GM21529 (cell line): Measurements from ENCODE around the gene AASDH.
"Not testable (repeated sequence)": the region's sequence is repeated elsewhere in the genome, so short reads cannot be mapped to it uniquely, and the experiment has no call there.

Experiments used
- ATAC-seq: cut with Tn5 transposase; IDR thresholded peaks from one replicate; pipeline ENCODE4 v1.9.1; 2021; ENCODE audit not compliant: unreplicated experiment

The AASDH gene

GRCh38 chr4:56405016-56405415 is 17.7 kb upstream of the AASDH start:
- ATAC-seq: no peak

- ATAC-seq: no peak
These were observed 13.3 kb upstream of the AASDH start for GRCh38 chr4:56400560-56400959.

- no peak for ATAC-seq
These were observed 4.0 kb upstream of the AASDH start for GRCh38 chr4:56391270-56391669.

GRCh38 chr4:56389558-56389957 is 2.3 kb upstream of the AASDH start:
- no peak for ATAC-seq

- no peak for ATAC-seq
These were observed 1.0 kb upstream of the AASDH start for GRCh38 chr4:56388306-56388705.

GRCh38 chr4:56386091-56386490 is 1.2 kb downstream of the AASDH start:
- ATAC-seq: no peak

GRCh38 chr4:56375458-56375857 is 11.8 kb downstream of the AASDH start:
- ATAC-seq: no peak

GRCh38 chr4:56374956-56375355 is 12.3 kb downstream of the AASDH start:
- ATAC-seq: no peak

- ATAC-seq: no peak
These were observed 14.5 kb downstream of the AASDH start for GRCh38 chr4:56372774-56373173.

GRCh38 chr4:56371426-56372220 is 15.7 kb downstream of the AASDH start:
- ATAC-seq: no peak

- no peak for ATAC-seq
These were observed 16.9 kb downstream of the AASDH start for GRCh38 chr4:56370377-56370776.

GRCh38 chr4:56362981-56363380 is 24.3 kb downstream of the AASDH start:
- not testable (repeated sequence) for ATAC-seq

GRCh38 chr4:56360071-56360470 is 27.2 kb downstream of the AASDH start:
- no peak for ATAC-seq

- no peak for ATAC-seq
These were observed 30.6 kb downstream of the AASDH start for GRCh38 chr4:56356650-56357049.

- no peak for ATAC-seq
These were observed 38.7 kb downstream of the AASDH start for GRCh38 chr4:56348576-56348975.

- ATAC-seq: no peak
These were observed 41.8 kb downstream of the AASDH start for GRCh38 chr4:56345458-56345857.

- ATAC-seq: no peak
These were observed 44.5 kb downstream of the AASDH start for GRCh38 chr4:56342746-56343145.

- no peak for ATAC-seq
These were observed 56.6 kb downstream of the AASDH start for GRCh38 chr4:56330691-56331090.

- no peak for ATAC-seq
These were observed 60.9 kb downstream of the AASDH start for GRCh38 chr4:56326363-56326762.

- ATAC-seq: no peak
These were observed 63.2 kb downstream of the AASDH start for GRCh38 chr4:56324011-56324610.

GRCh38 chr4:56323327-56323726 is 64.0 kb downstream of the AASDH start:
- no peak for ATAC-seq

- no peak for ATAC-seq
These were observed 66.0 kb downstream of the AASDH start for GRCh38 chr4:56321251-56321650.

GRCh38 chr4:56320293-56320692 is 67.0 kb downstream of the AASDH start:
- ATAC-seq: no peak
